ENCODE results near the gene NEK6.

DNA sequence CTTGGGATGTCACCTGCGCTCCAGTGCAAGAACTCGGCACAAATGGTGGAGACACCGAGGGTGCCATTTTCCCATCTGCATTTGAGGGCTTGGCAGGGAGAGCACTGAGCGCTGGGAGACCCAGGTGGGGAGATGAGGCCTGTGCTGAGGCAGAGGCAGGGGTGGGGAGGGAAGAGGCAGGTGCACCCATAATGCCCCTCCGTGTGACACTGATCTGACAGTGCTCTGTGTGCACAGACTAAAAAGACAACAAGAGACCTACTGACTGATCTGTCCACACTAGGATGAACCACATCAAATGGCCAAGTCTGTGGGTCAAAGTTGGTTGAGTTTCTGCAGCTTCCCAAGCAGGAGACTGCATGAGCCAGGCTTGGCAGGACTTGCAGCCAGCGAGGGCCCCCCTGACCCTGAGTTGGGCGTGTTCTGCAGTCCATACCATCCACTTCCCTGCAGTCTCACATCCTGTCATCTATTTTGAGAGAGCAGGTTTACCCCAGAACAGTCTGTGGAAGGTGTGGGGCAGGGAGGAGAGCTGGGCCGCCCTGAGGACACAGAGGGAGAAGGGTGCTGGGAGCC lies 41.9 kb downstream of the NEK6 start:
- no peak for TF ChIP-seq ZFX (CRISPR knock-in tag; IDR thresholded peaks at IDR 0.05)
- TF ChIP-seq, protein P1, sequence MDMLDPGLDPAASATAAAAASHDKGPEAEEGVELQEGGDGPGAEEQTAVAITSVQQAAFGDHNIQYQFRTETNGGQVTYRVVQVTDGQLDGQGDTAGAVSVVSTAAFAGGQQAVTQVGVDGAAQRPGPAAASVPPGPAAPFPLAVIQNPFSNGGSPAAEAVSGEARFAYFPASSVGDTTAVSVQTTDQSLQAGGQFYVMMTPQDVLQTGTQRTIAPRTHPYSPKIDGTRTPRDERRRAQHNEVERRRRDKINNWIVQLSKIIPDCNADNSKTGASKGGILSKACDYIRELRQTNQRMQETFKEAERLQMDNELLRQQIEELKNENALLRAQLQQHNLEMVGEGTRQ (CRISPR knock-in tag; IDR thresholded peaks at IDR 0.05), result no peak
- TF ChIP-seq FOXK2 (conservative IDR thresholded peaks at IDR 0.05 in 1 of 2, IDR thresholded peaks at IDR 0.05 in 1 of 2; ENCODE audit: low read depth in 2 of 2), result no peak
- TF ChIP-seq ZNF384 (IDR thresholded peaks at IDR 0.05; ENCODE audit: low read depth, low read length), result no peak
- TF ChIP-seq, protein P2, sequence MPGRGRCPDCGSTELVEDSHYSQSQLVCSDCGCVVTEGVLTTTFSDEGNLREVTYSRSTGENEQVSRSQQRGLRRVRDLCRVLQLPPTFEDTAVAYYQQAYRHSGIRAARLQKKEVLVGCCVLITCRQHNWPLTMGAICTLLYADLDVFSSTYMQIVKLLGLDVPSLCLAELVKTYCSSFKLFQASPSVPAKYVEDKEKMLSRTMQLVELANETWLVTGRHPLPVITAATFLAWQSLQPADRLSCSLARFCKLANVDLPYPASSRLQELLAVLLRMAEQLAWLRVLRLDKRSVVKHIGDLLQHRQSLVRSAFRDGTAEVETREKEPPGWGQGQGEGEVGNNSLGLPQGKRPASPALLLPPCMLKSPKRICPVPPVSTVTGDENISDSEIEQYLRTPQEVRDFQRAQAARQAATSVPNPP (IDR thresholded peaks at IDR 0.05; ENCODE audit: borderline replicate concordance, insufficient read depth, insufficient read length), result no peak
- no peak for TF ChIP-seq NFIX (CRISPR knock-in tag; IDR thresholded peaks at IDR 0.05; ENCODE audit: low read depth)
- no peak for TF ChIP-seq KLF13 (tag; IDR thresholded peaks at IDR 0.05; ENCODE audit: borderline replicate concordance, low read depth)
- TF ChIP-seq, protein P3, sequence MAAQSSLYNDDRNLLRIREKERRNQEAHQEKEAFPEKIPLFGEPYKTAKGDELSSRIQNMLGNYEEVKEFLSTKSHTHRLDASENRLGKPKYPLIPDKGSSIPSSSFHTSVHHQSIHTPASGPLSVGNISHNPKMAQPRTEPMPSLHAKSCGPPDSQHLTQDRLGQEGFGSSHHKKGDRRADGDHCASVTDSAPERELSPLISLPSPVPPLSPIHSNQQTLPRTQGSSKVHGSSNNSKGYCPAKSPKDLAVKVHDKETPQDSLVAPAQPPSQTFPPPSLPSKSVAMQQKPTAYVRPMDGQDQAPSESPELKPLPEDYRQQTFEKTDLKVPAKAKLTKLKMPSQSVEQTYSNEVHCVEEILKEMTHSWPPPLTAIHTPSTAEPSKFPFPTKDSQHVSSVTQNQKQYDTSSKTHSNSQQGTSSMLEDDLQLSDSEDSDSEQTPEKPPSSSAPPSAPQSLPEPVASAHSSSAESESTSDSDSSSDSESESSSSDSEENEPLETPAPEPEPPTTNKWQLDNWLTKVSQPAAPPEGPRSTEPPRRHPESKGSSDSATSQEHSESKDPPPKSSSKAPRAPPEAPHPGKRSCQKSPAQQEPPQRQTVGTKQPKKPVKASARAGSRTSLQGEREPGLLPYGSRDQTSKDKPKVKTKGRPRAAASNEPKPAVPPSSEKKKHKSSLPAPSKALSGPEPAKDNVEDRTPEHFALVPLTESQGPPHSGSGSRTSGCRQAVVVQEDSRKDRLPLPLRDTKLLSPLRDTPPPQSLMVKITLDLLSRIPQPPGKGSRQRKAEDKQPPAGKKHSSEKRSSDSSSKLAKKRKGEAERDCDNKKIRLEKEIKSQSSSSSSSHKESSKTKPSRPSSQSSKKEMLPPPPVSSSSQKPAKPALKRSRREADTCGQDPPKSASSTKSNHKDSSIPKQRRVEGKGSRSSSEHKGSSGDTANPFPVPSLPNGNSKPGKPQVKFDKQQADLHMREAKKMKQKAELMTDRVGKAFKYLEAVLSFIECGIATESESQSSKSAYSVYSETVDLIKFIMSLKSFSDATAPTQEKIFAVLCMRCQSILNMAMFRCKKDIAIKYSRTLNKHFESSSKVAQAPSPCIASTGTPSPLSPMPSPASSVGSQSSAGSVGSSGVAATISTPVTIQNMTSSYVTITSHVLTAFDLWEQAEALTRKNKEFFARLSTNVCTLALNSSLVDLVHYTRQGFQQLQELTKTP (IDR thresholded peaks at IDR 0.05; ENCODE audit: low read depth in 1 of 2, partially characterized antibody in 2 of 2), result no peak
- TF ChIP-seq POLR2A (conservative IDR thresholded peaks at IDR 0.05), result no peak

Data from K562 (cell line).